Umbilical cord (tissue), 2 donors: ENCODE results near the gene HSD17B12. TPM values are rescaled to one million over a fixed set of nuclear protein-coding genes. Genes with fewer than 3 reads are reported as not detected.
A peak's percentile ranks its signal among the peaks of the same experiment; 100 is the strongest.

Source experiments
- DNase-seq: peaks from one replicate; pipeline ENCODE4 v3.0.0-alpha.2; 2015; ENCODE audit warnings: low spot score
- total RNA-seq: library from RNA; depleted of rRNA; stranded (reverse); fragments of >200 nt; gene quantifications from one replicate; pipeline ENCODE4 v1.2.3, GENCODE V29; 2014; ENCODE audit warnings: low replicate concordance; ENCODE audit not compliant: insufficient read depth

HSD17B12 gene
- total RNA-seq, 1 donor from 2014 or later, result 116 TPM

GRCh38 chr11:43866520-43866919 is 186.0 kb downstream of the HSD17B12 start:
- no peak for DNase-seq

GRCh38 chr11:43866969-43867368 is 186.4 kb downstream of the HSD17B12 start:
- DNase-seq, result no peak

- DNase-seq, result no peak
Observed at GRCh38 chr11:43868852-43869567, 188.5 kb downstream of the HSD17B12 start.

- no peak for DNase-seq
Observed at GRCh38 chr11:43871051-43871450, 190.5 kb downstream of the HSD17B12 start.

GRCh38 chr11:43872995-43873394 is 192.5 kb downstream of the HSD17B12 start:
- DNase-seq, result no peak

GRCh38 chr11:43874078-43874477 is 193.5 kb downstream of the HSD17B12 start:
- no peak for DNase-seq

GRCh38 chr11:43874738-43875137 is 194.2 kb downstream of the HSD17B12 start:
- no peak for DNase-seq

GRCh38 chr11:43879789-43880639 is 199.5 kb downstream of the HSD17B12 start:
- DNase-seq, result no peak

- DNase-seq, result peak; percentile 94
Observed at GRCh38 chr11:43880640-43881159, 200.2 kb downstream of the HSD17B12 start, which contains the start of gene ALKBH3. TSS of gene ALKBH3 (plus strand) at chr11:43880831. CDS start at chr11:43882653, 1,822 bp downstream.

GRCh38 chr11:43892851-43893250 is 212.3 kb downstream of the HSD17B12 start:
- no peak for DNase-seq

- DNase-seq, result no peak
Observed at GRCh38 chr11:43894546-43894945, 214.0 kb downstream of the HSD17B12 start.

- DNase-seq, result no peak
Observed at GRCh38 chr11:43895601-43896000, 215.1 kb downstream of the HSD17B12 start.

- no peak for DNase-seq
Observed at GRCh38 chr11:43898574-43898973, 218.0 kb downstream of the HSD17B12 start.

GRCh38 chr11:43899094-43899493 is 218.6 kb downstream of the HSD17B12 start:
- DNase-seq, result no peak

- no peak for DNase-seq
Observed at GRCh38 chr11:43901551-43901950, 221.0 kb downstream of the HSD17B12 start.

GRCh38 chr11:43903078-43903477 is 222.5 kb downstream of the HSD17B12 start:
- no peak for DNase-seq

- DNase-seq, result no peak
Observed at GRCh38 chr11:43903969-43904368, 223.4 kb downstream of the HSD17B12 start.

- no peak for DNase-seq
Observed at GRCh38 chr11:43904742-43905535, 224.4 kb downstream of the HSD17B12 start.

GRCh38 chr11:43905813-43906241 is 225.3 kb downstream of the HSD17B12 start:
- DNase-seq, result no peak
